Esophagus squamous epithelium (tissue), 4 donors: ENCODE data around the gene PTGS2.

Experiments used
- POLR2A ChIP-seq, 4 donors: fragments of 450-650 bp; IDR thresholded peaks; one replicate each; pipeline ENCODE4 v1.6.1; 2017; ENCODE audit warnings: antibody characterized with exemption in 4 of 4, mild to moderate bottlenecking in 4 of 4, moderate library complexity in 3 of 4
- TF ChIP-seq, protein P1 (sequence below), 6 experiments: fragments of 450-650 bp in 4 of 6; fragments of 200-600 bp in 2 of 6; sonication (generic) in 2 of 6; IDR thresholded peaks; one replicate each; pipeline ENCODE4 v1.5.1; 2016 to 2019; ENCODE audit warnings: antibody characterized with exemption in 6 of 6, mild to moderate bottlenecking in 4 of 6, moderate library complexity in 4 of 6

DNA sequence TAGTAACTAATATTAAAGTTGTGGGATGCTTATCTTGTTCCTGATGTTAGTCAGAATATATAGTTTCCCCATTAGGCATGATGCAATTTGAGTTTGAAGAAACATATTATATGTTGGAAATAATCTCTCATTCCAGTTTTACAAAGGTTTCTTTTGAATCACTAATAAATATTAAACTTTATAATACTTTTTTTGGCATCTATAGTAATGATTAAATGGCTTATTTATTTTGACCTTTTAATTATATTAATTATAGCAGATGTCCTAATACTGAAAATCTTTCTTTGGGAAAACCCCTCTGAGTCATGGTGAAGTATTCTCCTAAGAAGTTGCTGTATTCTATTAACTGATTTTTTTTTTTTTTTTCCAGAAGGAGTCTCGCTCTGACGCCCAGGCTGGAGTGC, 28.5 kb upstream of the PTGS2 start:
- TF ChIP-seq, protein P1, sequence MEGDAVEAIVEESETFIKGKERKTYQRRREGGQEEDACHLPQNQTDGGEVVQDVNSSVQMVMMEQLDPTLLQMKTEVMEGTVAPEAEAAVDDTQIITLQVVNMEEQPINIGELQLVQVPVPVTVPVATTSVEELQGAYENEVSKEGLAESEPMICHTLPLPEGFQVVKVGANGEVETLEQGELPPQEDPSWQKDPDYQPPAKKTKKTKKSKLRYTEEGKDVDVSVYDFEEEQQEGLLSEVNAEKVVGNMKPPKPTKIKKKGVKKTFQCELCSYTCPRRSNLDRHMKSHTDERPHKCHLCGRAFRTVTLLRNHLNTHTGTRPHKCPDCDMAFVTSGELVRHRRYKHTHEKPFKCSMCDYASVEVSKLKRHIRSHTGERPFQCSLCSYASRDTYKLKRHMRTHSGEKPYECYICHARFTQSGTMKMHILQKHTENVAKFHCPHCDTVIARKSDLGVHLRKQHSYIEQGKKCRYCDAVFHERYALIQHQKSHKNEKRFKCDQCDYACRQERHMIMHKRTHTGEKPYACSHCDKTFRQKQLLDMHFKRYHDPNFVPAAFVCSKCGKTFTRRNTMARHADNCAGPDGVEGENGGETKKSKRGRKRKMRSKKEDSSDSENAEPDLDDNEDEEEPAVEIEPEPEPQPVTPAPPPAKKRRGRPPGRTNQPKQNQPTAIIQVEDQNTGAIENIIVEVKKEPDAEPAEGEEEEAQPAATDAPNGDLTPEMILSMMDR (IDR thresholded peaks at IDR 0.05), result no peak
- TF ChIP-seq POLR2A (IDR thresholded peaks at IDR 0.05), result no peak
